DOHH2 (cell line): ENCODE data around the gene SERPINC1.
"Not testable (repeated sequence)": the region's sequence is repeated elsewhere in the genome, so short reads cannot be mapped to it uniquely, and the experiment has no call there.

Experiments used
- H3F3A ChIP-seq: fragments of 200-600 bp; sonication (generic), shearing (Covaris generic); 2 replicates; pipeline ENCODE4 v1.6.0; 2016; ENCODE audit warnings: antibody characterized with exemption, mild to moderate bottlenecking; ENCODE audit not compliant: control insufficient read depth, insufficient read depth
- H3K27ac ChIP-seq: fragments of 200-600 bp; sonication (generic); 2 replicates; pipeline ENCODE4 v1.5.1; 2014; ENCODE audit warnings: low read depth, mild to moderate bottlenecking, low read length, moderate library complexity
- H3K27me3 ChIP-seq: fragments of 200-600 bp; sonication (generic); 2 replicates; pipeline ENCODE4 v1.6.1; 2014; ENCODE audit warnings: mild to moderate bottlenecking, low read length, mixed read lengths; ENCODE audit not compliant: control insufficient read depth
- H3K36me3 ChIP-seq: fragments of 200-600 bp; sonication (generic); 2 replicates; pipeline ENCODE4 v1.6.1; 2014; ENCODE audit warnings: mild to moderate bottlenecking, low read length, moderate library complexity, mixed read lengths; ENCODE audit not compliant: control insufficient read depth
- H3K4me1 ChIP-seq: fragments of 200-600 bp; sonication (generic); 2 replicates; pipeline ENCODE4 v1.6.1; 2014; ENCODE audit warnings: mild to moderate bottlenecking, low read length, mixed read lengths; ENCODE audit not compliant: control insufficient read depth
- H3K4me2 ChIP-seq: fragments of 200-600 bp; sonication (generic); 2 replicates; pipeline ENCODE4 v1.6.0; 2014; ENCODE audit warnings: mild to moderate bottlenecking, low read length, moderate library complexity
- H3K4me3 ChIP-seq: fragments of 200-600 bp; sonication (generic); 2 replicates; pipeline ENCODE4 v1.5.1; 2014; ENCODE audit warnings: mild to moderate bottlenecking, low read length, mixed read lengths
- H3K79me2 ChIP-seq: fragments of 200-600 bp; sonication (generic); 2 replicates; pipeline ENCODE4 v1.6.1; 2014; ENCODE audit warnings: mild to moderate bottlenecking, low read length, mixed read lengths; ENCODE audit not compliant: control insufficient read depth
- H3K9me2 ChIP-seq: fragments of 200-600 bp; sonication (generic); replicated peaks from 2 replicates; pipeline ENCODE4 v1.6.1; 2014; ENCODE audit warnings: mild to moderate bottlenecking, low read length, mixed read lengths; ENCODE audit not compliant: control insufficient read depth
- H3K9me3 ChIP-seq: fragments of 200-600 bp; sonication (generic); 2 replicates; pipeline ENCODE4 v1.6.1; 2014; ENCODE audit warnings: antibody characterized with exemption, low read length, mixed read lengths; ENCODE audit not compliant: control insufficient read depth, insufficient read depth
- H4K20me1 ChIP-seq: fragments of 200-600 bp; sonication (generic); 2 replicates; pipeline ENCODE4 v1.6.0; 2014; ENCODE audit warnings: low read depth, mild to moderate bottlenecking, antibody characterized with exemption, low read length, moderate library complexity; ENCODE audit not compliant: control insufficient read depth, insufficient read depth
- EZH2phosphoT487 ChIP-seq: fragments of 200-600 bp; sonication (generic); IDR thresholded peaks from 2 replicates; pipeline ENCODE4 v1.6.1; 2017; ENCODE audit warnings: borderline replicate concordance, mild to moderate bottlenecking, antibody characterized with exemption, low read length, moderate library complexity, mixed read lengths
- TF ChIP-seq, protein P1 (sequence below): fragments of 200-600 bp; sonication (generic); IDR thresholded peaks from one replicate; pipeline ENCODE4 v1.5.1; 2014; ENCODE audit warnings: antibody characterized with exemption, mild to moderate bottlenecking, low read depth, low read length; ENCODE audit not compliant: poor library complexity, severe bottlenecking

SERPINC1 gene

DNA sequence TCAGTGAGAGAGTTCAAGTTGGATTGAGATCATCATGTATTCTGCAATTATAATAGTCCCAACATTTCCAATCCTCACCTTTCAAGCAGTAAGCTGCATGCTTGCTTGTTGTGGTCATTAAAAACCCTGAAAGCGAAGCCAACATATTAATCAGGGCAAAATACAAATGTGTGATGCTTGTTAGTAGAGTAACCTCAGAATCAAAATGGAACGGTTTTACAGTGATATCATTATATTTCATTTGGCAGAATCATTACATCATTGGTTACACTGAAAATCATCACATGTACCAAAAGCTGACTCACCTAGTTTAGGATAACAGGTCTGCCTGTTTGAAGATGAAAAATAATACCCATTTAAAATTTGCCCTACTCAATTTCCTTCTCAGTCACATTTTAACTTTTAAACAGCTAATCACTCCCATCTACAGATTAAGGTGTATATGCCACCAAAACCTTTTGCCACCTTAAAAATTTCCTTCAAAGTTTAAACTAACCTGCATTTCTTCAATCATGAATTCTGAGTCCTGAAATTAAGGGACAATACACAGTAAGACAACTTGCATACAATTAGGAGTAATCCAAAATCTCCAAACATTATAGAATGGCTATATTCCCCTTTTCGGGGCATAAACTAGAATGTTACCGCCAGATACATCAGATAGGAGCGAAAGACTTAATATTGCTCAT is 52.8 kb downstream of the SERPINC1 start:
- Histone ChIP-seq H3F3A (peaks cover 86% of the 10 kb centered on the region), H3K9me2 (no peaks in the 10 kb centered on the region), H3K36me3 (peaks cover 76% of the 10 kb centered on the region), H3K79me2 (peaks cover 44% of the 10 kb centered on the region), H3K9me3 (no peaks in the 10 kb centered on the region), H3K27ac (peak overlapping the region; percentile 94), H3K4me1 (peaks cover 49% of the 10 kb centered on the region), H3K4me2 (peak overlapping the region; percentile 70), H3K4me3 (peak overlapping the region; percentile 96), H3K27me3 (no peaks in the 10 kb centered on the region), H4K20me1 (peaks cover 31% of the 10 kb centered on the region; the same call in 1 of the 2 replicates)
- TF ChIP-seq EZH2phosphoT487 = no peak
- TF ChIP-seq, protein P1, sequence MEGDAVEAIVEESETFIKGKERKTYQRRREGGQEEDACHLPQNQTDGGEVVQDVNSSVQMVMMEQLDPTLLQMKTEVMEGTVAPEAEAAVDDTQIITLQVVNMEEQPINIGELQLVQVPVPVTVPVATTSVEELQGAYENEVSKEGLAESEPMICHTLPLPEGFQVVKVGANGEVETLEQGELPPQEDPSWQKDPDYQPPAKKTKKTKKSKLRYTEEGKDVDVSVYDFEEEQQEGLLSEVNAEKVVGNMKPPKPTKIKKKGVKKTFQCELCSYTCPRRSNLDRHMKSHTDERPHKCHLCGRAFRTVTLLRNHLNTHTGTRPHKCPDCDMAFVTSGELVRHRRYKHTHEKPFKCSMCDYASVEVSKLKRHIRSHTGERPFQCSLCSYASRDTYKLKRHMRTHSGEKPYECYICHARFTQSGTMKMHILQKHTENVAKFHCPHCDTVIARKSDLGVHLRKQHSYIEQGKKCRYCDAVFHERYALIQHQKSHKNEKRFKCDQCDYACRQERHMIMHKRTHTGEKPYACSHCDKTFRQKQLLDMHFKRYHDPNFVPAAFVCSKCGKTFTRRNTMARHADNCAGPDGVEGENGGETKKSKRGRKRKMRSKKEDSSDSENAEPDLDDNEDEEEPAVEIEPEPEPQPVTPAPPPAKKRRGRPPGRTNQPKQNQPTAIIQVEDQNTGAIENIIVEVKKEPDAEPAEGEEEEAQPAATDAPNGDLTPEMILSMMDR = no peak

- H3K27me3 ChIP-seq = no peaks in the 10 kb centered on the region
- no peaks in the 10 kb centered on the region for H3K9me3 ChIP-seq
- H3F3A ChIP-seq = peaks cover 89% of the 10 kb centered on the region
- peaks cover 31% of the 10 kb centered on the region; the same call in 1 of the 2 replicates for H4K20me1 ChIP-seq
- peaks cover 37% of the 10 kb centered on the region for H3K79me2 ChIP-seq
- H3K9me2 ChIP-seq = no peaks in the 10 kb centered on the region
- H3K4me1 ChIP-seq = peaks cover 43% of the 10 kb centered on the region
- H3K4me3 ChIP-seq = peak overlapping the region; percentile 96
- peak overlapping the region; percentile 94 for H3K27ac ChIP-seq
- TF ChIP-seq EZH2phosphoT487 = no peak
- TF ChIP-seq, protein P1 = no peak
- H3K36me3 ChIP-seq = peaks cover 78% of the 10 kb centered on the region
- H3K4me2 ChIP-seq = peak overlapping the region; percentile 70
Measured at GRCh38 chr1:173863224-173864161, 53.6 kb downstream of the SERPINC1 start.

DNA sequence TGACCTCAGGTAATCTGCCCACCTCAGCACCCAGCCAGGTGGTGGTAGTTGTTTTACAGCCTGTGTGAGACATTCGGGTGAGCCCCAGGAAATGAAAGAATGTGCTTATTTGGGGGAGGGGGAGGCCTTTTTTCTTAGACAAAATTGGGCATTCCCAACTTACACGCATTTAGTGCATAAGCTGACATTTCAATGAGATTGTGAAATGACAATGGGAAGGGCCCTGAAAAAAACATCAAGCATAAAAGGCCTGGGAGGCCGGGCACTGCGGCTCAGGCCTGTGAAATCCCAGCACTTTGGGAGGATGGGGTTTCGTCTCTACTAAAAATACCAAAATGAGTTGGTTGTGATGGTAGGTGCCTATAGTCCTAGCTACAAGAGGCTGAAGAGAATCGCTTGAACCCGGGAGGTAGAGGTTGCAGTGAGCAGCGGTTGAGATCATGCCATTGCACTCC is 54.3 kb downstream of the SERPINC1 start:
- H3K4me2 ChIP-seq = peak overlapping the region; percentile 70
- peaks cover 43% of the 10 kb centered on the region for H3K4me1 ChIP-seq
- no peaks in the 10 kb centered on the region for H3K9me2 ChIP-seq
- H3K9me3 ChIP-seq = no peaks in the 10 kb centered on the region
- H3K4me3 ChIP-seq = no peak overlapping the region
- peaks cover 93% of the 10 kb centered on the region for H3F3A ChIP-seq
- H3K27ac ChIP-seq = peak overlapping the region; percentile 94
- peaks cover 31% of the 10 kb centered on the region; the same call in 1 of the 2 replicates for H4K20me1 ChIP-seq
- H3K79me2 ChIP-seq = peaks cover 37% of the 10 kb centered on the region
- peaks cover 85% of the 10 kb centered on the region for H3K36me3 ChIP-seq
- no peaks in the 10 kb centered on the region for H3K27me3 ChIP-seq
- TF ChIP-seq, protein P1 = no peak
- TF ChIP-seq EZH2phosphoT487 = no peak

- peaks cover 92% of the 10 kb centered on the region for H3F3A ChIP-seq
- not testable (repeated sequence) for H3K4me2 ChIP-seq, H3K9me2 ChIP-seq, H3K27me3 ChIP-seq, H3K9me3 ChIP-seq, H3K4me3 ChIP-seq
- H3K36me3 ChIP-seq = peaks cover 85% of the 10 kb centered on the region
- H4K20me1 ChIP-seq = peaks cover 31% of the 10 kb centered on the region; the same call in 1 of the 2 replicates
- peak overlapping the region; percentile 94 for H3K27ac ChIP-seq
- peaks cover 43% of the 10 kb centered on the region for H3K4me1 ChIP-seq
- peaks cover 31% of the 10 kb centered on the region for H3K79me2 ChIP-seq
Measured at GRCh38 chr1:173862146-173862768, 54.9 kb downstream of the SERPINC1 start.
